Thyroid gland (tissue), 4 donors: Measurements from ENCODE around the gene TCEA2.

Experiments used
- POLR2A ChIP-seq, 2 donors: fragments of 450-650 bp; IDR thresholded peaks; one replicate each; pipeline ENCODE4 v1.6.1; 2017; ENCODE audit warnings: antibody characterized with exemption in 2 of 2, mild to moderate bottlenecking in 2 of 2, moderate library complexity in 1 of 2
- TF ChIP-seq, protein P1 (sequence below), 6 experiments: fragments of 200-600 bp in 3 of 6; fragments of 450-650 bp in 3 of 6; sonication (generic) in 3 of 6; IDR thresholded peaks; one replicate each; pipeline ENCODE4 v1.5.1; 2016 to 2019; ENCODE audit warnings: antibody characterized with exemption in 6 of 6, mild to moderate bottlenecking in 2 of 6, inconsistent platforms in 1 of 6, moderate library complexity in 1 of 6

DNA sequence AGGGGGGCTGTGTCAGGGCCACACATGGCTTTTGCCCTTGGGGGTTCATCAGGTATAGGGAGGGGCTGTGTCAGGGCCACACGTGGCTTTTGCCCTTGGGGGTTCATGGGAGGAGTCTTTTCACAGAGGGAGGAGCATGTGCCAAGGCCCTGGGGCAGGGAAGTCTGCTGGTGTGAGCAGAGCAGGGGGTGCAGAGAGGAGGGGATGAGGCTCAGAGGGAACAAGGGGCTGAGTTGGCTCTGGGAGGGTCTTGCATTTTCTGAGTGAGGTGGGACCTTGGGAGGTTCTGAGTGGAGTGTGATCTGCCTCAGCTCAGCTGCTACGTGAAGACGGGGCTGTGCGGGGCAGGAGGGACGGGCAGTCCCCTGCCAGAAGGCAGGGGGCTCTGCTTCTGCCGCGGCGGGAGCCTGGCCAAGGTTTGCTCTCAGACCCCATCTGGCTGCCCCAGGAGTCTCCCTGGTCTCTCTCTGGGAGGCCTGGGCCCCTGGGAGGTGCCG, 7.6 kb upstream of the TCEA2 start:
- no peak for TF ChIP-seq POLR2A (IDR thresholded peaks at IDR 0.05)
- TF ChIP-seq, protein P1, sequence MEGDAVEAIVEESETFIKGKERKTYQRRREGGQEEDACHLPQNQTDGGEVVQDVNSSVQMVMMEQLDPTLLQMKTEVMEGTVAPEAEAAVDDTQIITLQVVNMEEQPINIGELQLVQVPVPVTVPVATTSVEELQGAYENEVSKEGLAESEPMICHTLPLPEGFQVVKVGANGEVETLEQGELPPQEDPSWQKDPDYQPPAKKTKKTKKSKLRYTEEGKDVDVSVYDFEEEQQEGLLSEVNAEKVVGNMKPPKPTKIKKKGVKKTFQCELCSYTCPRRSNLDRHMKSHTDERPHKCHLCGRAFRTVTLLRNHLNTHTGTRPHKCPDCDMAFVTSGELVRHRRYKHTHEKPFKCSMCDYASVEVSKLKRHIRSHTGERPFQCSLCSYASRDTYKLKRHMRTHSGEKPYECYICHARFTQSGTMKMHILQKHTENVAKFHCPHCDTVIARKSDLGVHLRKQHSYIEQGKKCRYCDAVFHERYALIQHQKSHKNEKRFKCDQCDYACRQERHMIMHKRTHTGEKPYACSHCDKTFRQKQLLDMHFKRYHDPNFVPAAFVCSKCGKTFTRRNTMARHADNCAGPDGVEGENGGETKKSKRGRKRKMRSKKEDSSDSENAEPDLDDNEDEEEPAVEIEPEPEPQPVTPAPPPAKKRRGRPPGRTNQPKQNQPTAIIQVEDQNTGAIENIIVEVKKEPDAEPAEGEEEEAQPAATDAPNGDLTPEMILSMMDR (IDR thresholded peaks at IDR 0.05), result no peak
